Trophoblast cell (in vitro differentiated cells and primary cell): ENCODE data around the gene CARD9.

Source experiments
- DNase-seq, 2 donors: peaks; one replicate each; pipeline ENCODE4 v3.0.0-alpha.2; 2016
- H2AFZ ChIP-seq: 2 replicates; pipeline ENCODE4 v1.6.1; 2013; ENCODE audit warnings: low read length, moderate library complexity, mild to moderate bottlenecking; ENCODE audit not compliant: insufficient read depth, poor library complexity
- H2AK5ac ChIP-seq: 2 replicates; pipeline ENCODE4 v1.6.1; 2013; ENCODE audit warnings: mild to moderate bottlenecking, low read length
- H2BK120ac ChIP-seq: 2 replicates; pipeline ENCODE4 v1.6.1; 2013; ENCODE audit warnings: low read length, mild to moderate bottlenecking, moderate library complexity; ENCODE audit not compliant: insufficient read depth, poor library complexity
- H2BK12ac ChIP-seq: 2 replicates; pipeline ENCODE4 v1.6.1; 2013; ENCODE audit warnings: mild to moderate bottlenecking, low read length, moderate library complexity
- H2BK5ac ChIP-seq: 2 replicates; pipeline ENCODE4 v1.6.1; 2013; ENCODE audit warnings: low read length, low read depth, moderate library complexity, mild to moderate bottlenecking; ENCODE audit not compliant: poor library complexity
- H3K14ac ChIP-seq: 2 replicates; pipeline ENCODE4 v1.6.1; 2013; ENCODE audit warnings: mild to moderate bottlenecking, low read length
- H3K18ac ChIP-seq: 2 replicates; pipeline ENCODE4 v1.6.1; 2013; ENCODE audit warnings: mild to moderate bottlenecking, low read length
- H3K23ac ChIP-seq: 2 replicates; pipeline ENCODE4 v1.6.1; 2013; ENCODE audit warnings: low read length
- H3K27ac ChIP-seq: 2 replicates; pipeline ENCODE4 v1.5.1; 2013; ENCODE audit warnings: low read depth, mild to moderate bottlenecking, inconsistent platforms, low read length, moderate library complexity
- H3K27me3 ChIP-seq: 2 replicates; pipeline ENCODE4 v1.6.1; 2013; ENCODE audit warnings: inconsistent platforms, mild to moderate bottlenecking, low read length, moderate library complexity; ENCODE audit not compliant: insufficient read depth
- H3K36me3 ChIP-seq, 2 experiments: 1 replicate in 1 of 2; 2 replicates in 1 of 2; pipeline ENCODE4 v1.6.1; 2013; ENCODE audit warnings: low read length in 2 of 2, mild to moderate bottlenecking in 2 of 2, moderate library complexity in 1 of 2; ENCODE audit not compliant: insufficient read depth in 2 of 2, control insufficient read depth in 1 of 2
- H3K4ac ChIP-seq: 2 replicates; pipeline ENCODE4 v1.6.1; 2013; ENCODE audit warnings: low read depth, mild to moderate bottlenecking, low read length, moderate library complexity
- H3K4me1 ChIP-seq, 2 experiments: 1 replicate in 1 of 2; 2 replicates in 1 of 2; pipeline ENCODE4 v1.6.1; 2013; ENCODE audit warnings: low read length in 2 of 2, mild to moderate bottlenecking in 2 of 2, moderate library complexity in 1 of 2; ENCODE audit not compliant: insufficient read depth in 2 of 2, control insufficient read depth in 1 of 2
- H3K4me2 ChIP-seq: 2 replicates; pipeline ENCODE4 v1.6.1; 2013; ENCODE audit warnings: inconsistent platforms, mild to moderate bottlenecking, low read length, moderate library complexity
- H3K4me3 ChIP-seq: 2 replicates; pipeline ENCODE4 v1.5.1; 2013; ENCODE audit warnings: mild to moderate bottlenecking, low read depth, low read length, inconsistent platforms
- H3K79me1 ChIP-seq: one replicate; pipeline ENCODE4 v1.6.1; 2013; ENCODE audit warnings: low read length
- H3K79me2 ChIP-seq: 2 replicates; pipeline ENCODE4 v1.6.1; 2013; ENCODE audit warnings: low read length, mild to moderate bottlenecking; ENCODE audit not compliant: control insufficient read depth, insufficient read depth, poor library complexity
- H3K9ac ChIP-seq: 2 replicates; pipeline ENCODE4 v1.6.1; 2013; ENCODE audit warnings: mild to moderate bottlenecking, low read length
- H3K9me3 ChIP-seq: 2 replicates; pipeline ENCODE4 v1.6.1; 2013; ENCODE audit warnings: low read depth, mild to moderate bottlenecking, control low read depth, inconsistent platforms, low read length; ENCODE audit not compliant: insufficient read depth
- H4K12ac ChIP-seq: 2 replicates; pipeline ENCODE4 v1.6.1; 2013; ENCODE audit warnings: low read depth, mild to moderate bottlenecking, low read length, moderate library complexity
- H4K8ac ChIP-seq: 2 replicates; pipeline ENCODE4 v1.6.1; 2013; ENCODE audit warnings: low read depth, mild to moderate bottlenecking, low read length, moderate library complexity
- H4K91ac ChIP-seq: one replicate; pipeline ENCODE4 v1.6.1; 2013; ENCODE audit warnings: low read depth, mild to moderate bottlenecking, low read length, moderate library complexity
- WGBS: extraction: QIAGEN DNeasy Blood & Tissue Kit; methylation state at CpG from one replicate; pipeline ENCODE4 v1.1.7; 2013; ENCODE audit warnings: missing lambda C conversion rate; ENCODE audit not compliant: insufficient read length, insufficient coverage; ENCODE audit errors: extremely low coverage; 5-methylcytosine and 5-hydroxymethylcytosine counted together

The CARD9 gene

GRCh38 chr9:136411378-136411777 is 37.9 kb upstream of the CARD9 start:
- H3K23ac ChIP-seq = no peak overlapping the region
- H4K8ac ChIP-seq = no peak overlapping the region
- H3K79me2 ChIP-seq = peaks cover 18% of the 10 kb centered on the region
- H3K79me1 ChIP-seq = peaks cover 11% of the 10 kb centered on the region
- H2BK5ac ChIP-seq = no peak overlapping the region
- peaks cover 44 to 51% of the 10 kb centered on the region in 2 experiments for H3K36me3 ChIP-seq
- no peak overlapping the region for H2BK12ac ChIP-seq
- H3K4me2 ChIP-seq = peak overlapping the region; percentile 77
- H3K18ac ChIP-seq = no peak overlapping the region
- WGBS = no CpG with 5 or more reads among the region's 4 CpGs
- DNase-seq = no peak
- H3K14ac ChIP-seq = no peak overlapping the region
- H3K9me3 ChIP-seq = no peaks in the 10 kb centered on the region
- peak overlapping the region; percentile 87 for H3K4me3 ChIP-seq
- H3K27ac ChIP-seq = no peak overlapping the region
- no peak overlapping the region for H4K91ac ChIP-seq
- H3K9ac ChIP-seq = peak overlapping the region; percentile 73
- H2BK120ac ChIP-seq = no peak overlapping the region
- no peak overlapping the region for H2AK5ac ChIP-seq
- peaks cover 7 to 16% of the 10 kb centered on the region in 2 experiments for H3K4me1 ChIP-seq
- no peak overlapping the region for H2AFZ ChIP-seq
- H3K4ac ChIP-seq = peak overlapping the region; percentile 42
- H4K12ac ChIP-seq = no peak overlapping the region
- no peaks in the 10 kb centered on the region for H3K27me3 ChIP-seq

GRCh38 chr9:136410500-136411287 is 37.2 kb upstream of the CARD9 start, which contains the start of the genes ENTR1 and PMPCA:
TSS of gene ENTR1 (minus strand) at chr9:136410614. CDS start at chr9:136410397, 217 bp downstream.
TSS of gene PMPCA (plus strand) at chr9:136410658. CDS start at chr9:136410669, 11 bp downstream.
- Histone ChIP-seq H3K4me1 (peaks cover 7 to 16% of the 10 kb centered on the region in 2 experiments), H3K4ac (peak within 1 kb of the TSS; percentile 97), H2BK5ac (peak within 1 kb of the TSS; percentile 57), H2AFZ (peak within 1 kb of the TSS; percentile 81), H3K27me3 (no peaks in the 10 kb centered on the region), H2BK12ac (peak within 1 kb of the TSS; percentile 61), H3K36me3 (peaks cover 40 to 48% of the 10 kb centered on the region in 2 experiments), H3K18ac (peak within 1 kb of the TSS; percentile 96), H4K12ac (peak within 1 kb of the TSS; percentile 82), H2AK5ac (peak within 1 kb of the TSS; percentile 84), H3K23ac (no peak within 1 kb of the TSS), H3K9me3 (no peaks in the 10 kb centered on the region), H4K91ac (peak within 1 kb of the TSS; percentile 95), H3K4me3 (peak within 1 kb of the TSS; percentile 87), H3K79me2 (peaks cover 18% of the 10 kb centered on the region), H3K9ac (peak within 1 kb of the TSS; percentile 77), H3K4me2 (peak within 1 kb of the TSS; percentile 92), H3K27ac (peak within 1 kb of the TSS; percentile 60), H2BK120ac (peak within 1 kb of the TSS; percentile 68), H3K14ac (peak within 1 kb of the TSS; percentile 97), H4K8ac (peak within 1 kb of the TSS; percentile 92), H3K79me1 (peaks cover 11% of the 10 kb centered on the region)
- DNase-seq = peak; percentile 86 to 96
- no CpG with 5 or more reads among the region's 83 CpGs for WGBS

DNA sequence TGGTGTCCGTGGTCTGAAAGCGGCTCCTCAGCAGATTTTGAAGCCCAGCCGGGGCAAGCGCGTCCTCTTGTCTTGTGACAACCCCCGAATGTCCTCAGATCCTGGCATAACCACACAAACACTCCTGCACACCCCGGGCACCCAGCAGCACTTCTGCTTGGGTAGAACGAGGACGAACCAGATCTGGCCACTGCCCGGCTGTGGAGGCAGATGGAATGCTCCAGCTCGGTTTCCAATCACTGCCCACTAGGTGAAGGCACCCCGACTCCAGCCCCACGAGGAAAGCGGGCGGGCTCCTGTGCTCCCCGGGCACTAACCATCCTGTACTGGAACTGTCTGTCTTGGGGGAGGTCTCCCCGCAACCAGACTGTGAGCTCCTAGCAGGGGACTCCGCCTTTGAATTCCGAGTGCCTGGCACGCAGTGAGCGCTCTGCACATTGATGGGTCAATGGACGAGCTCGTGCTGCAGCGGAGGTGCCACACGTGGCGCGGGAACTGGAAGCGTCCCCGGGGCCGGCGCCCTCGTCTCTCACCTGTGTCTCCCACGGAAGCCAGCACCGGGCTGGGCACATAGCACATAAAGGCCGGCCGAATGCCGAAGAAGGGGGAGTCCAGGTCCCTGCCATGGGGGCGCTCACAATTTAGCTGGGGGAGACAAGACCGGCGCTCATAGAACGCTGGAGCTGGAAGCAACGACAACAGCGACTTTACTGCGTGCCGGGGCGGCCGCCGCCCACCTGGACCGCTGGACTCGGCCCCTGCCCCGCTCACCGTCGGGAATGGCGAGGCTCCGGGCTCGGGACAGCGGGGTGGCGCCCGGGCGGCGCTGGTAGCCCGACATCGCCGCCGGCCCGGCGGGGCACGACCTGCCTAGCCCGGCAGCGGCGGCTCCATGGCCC is 36.3 kb upstream of the CARD9 start:
- peak overlapping the region; percentile 82 for H4K12ac ChIP-seq
- WGBS = no CpG with 5 or more reads among the region's 71 CpGs

DNA sequence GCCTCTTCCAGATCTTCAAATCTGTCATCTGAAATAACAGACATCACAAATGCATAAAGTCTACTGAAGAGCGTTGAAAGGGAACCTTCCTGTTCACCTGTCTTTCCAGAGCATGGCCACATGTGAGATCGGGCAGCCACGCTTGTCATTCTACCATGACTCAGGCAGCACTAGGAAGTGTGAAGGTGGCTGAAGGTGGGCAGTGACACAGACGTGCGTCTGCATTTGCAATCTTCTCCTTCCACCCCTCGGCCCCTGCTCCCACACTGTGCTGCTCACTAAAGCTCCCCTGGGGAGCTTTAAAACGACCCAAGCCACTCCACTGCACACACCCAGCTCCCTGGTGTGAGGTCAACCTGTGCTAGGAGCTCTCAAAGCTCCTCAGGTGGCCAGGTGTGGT is 34.4 kb upstream of the CARD9 start:
- Histone ChIP-seq H3K4me1 (peaks cover 7 to 16% of the 10 kb centered on the region in 2 experiments), H2AFZ (no peak overlapping the region), H3K14ac (no peak overlapping the region), H3K23ac (no peak overlapping the region), H3K27me3 (no peaks in the 10 kb centered on the region), H2BK120ac (no peak overlapping the region), H3K4me3 (no peak overlapping the region), H2BK5ac (no peak overlapping the region), H2AK5ac (no peak overlapping the region), H3K4ac (no peak overlapping the region), H4K12ac (no peak overlapping the region), H3K18ac (no peak overlapping the region), H3K27ac (no peak overlapping the region), H3K9me3 (no peaks in the 10 kb centered on the region), H2BK12ac (no peak overlapping the region), H3K79me2 (peaks cover 18% of the 10 kb centered on the region), H3K79me1 (peaks cover 11% of the 10 kb centered on the region), H4K91ac (no peak overlapping the region), H3K36me3 (peaks cover 40 to 45% of the 10 kb centered on the region in 2 experiments), H3K4me2 (no peak overlapping the region), H4K8ac (no peak overlapping the region), H3K9ac (no peak overlapping the region)
- DNase-seq = no peak
- no CpG with 5 or more reads among the region's 7 CpGs for WGBS

More for the DNA sequence above, 36.3 kb upstream of the CARD9 start:
- Histone ChIP-seq H3K36me3 (peaks cover 44 to 48% of the 10 kb centered on the region in 2 experiments), H3K4me2 (peak overlapping the region; percentile 92), H4K91ac (peak overlapping the region; percentile 95), H3K79me2 (peaks cover 18% of the 10 kb centered on the region), H4K8ac (peak overlapping the region; percentile 92), H2AFZ (peak overlapping the region; percentile 81), H2BK5ac (peak overlapping the region; percentile 57), H3K4me1 (peaks cover 7 to 16% of the 10 kb centered on the region in 2 experiments), H2BK120ac (peak overlapping the region; percentile 68), H2BK12ac (peak overlapping the region; percentile 61), H3K4me3 (peak overlapping the region; percentile 87), H3K4ac (peak overlapping the region; percentile 97), H2AK5ac (peak overlapping the region; percentile 84), H3K27ac (no peak overlapping the region), H3K23ac (no peak overlapping the region), H3K9ac (peak overlapping the region; percentile 77), H3K79me1 (peaks cover 11% of the 10 kb centered on the region), H3K9me3 (no peaks in the 10 kb centered on the region), H3K27me3 (no peaks in the 10 kb centered on the region), H3K14ac (peak overlapping the region; percentile 97), H3K18ac (peak overlapping the region; percentile 96)
- peak in 1 of 2 donors; percentile 31 for DNase-seq
